Glomerular endothelial cell (primary cell): Measurements from ENCODE around the gene FZR1. TPM values are rescaled to one million over a fixed set of nuclear protein-coding genes. Genes with fewer than 3 reads are reported as not detected.

Experiments
- DNase-seq: peaks from one replicate; pipeline ENCODE4 v3.0.0-alpha.2; 2011; ENCODE audit warnings: low read depth, low spot score; ENCODE audit errors: extremely low read depth
- total RNA-seq: library from RNA; depleted of rRNA; stranded (reverse); fragments of >200 nt; gene quantifications from 2 replicates; pipeline ENCODE4 v1.2.3, GENCODE V29; 2015

The FZR1 gene
- total RNA-seq = 32.8 and 43.9 TPM in 2 replicates

DNA sequence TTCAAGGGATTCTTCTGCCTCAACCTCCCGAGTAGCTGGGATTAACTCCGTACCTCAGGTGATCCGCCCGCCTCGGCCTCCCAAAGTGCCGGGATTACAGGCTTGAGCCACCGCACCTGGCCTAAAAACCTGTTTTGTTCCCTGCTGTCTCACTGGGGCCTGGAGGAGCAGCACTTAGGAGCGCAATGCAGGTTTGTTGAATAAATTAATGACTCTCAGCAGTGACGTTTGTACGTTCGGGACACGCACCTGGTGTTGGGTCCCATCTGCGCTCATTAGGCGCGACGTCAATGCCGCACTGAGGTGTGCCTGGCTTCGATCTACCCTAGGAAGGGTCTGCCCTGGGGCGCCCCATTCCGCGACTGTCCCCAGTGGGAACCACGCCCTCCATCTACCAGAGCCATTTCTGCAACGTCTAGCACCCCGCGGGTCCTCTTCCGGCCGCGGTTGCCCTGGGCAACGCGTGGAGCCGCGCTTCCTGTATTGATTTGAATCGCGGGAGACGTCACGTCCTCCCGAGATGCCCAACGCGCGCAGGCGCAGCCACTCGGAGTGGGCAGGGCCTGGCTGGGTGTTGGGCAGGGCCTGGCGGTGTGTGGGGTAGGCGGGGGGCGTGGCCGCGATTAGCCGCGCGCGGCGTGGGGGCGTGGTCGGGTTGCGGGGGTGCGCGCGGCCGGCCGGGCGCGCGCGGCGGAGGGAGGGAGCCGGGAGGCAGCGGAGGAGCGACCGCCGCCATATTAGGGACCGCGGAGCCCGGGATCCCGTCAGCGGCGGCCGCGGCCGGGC is at the start of gene FZR1:
Gene FZR1, plus strand, starts transcription at position 714 of the 786 bp plus-strand sequence. CDS start 16,679 bp downstream, outside the sequence.
- DNase-seq = peak; percentile 65

DNA sequence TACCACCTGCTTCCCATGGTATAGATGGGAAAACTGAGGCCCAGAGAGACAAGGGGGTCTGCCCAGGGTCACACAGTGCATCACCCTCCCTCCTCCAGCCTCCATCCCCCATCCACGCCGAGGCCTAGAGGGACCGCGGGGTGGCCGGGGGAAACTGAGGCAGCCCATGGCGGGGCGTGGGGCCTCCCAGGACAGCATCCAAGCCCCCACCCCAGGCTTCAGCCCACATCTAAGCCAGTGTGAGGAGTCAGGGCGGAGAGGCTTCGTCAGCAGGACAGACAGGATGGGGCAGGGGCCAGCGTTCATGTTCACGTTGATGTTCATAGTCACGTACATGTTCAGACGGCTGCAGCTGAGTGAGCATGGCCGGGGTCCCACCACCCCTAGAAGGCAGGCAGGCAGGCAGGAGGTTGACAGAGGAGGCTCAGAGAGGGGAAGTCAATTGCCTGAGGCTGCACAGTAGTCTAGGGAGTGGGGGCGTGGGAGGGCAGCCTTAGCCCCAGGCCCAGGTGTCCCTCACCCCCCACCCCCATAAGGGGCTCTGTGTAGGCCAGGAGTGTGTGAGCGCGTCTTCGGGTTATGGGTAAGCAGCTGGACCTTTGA is 49.1 kb upstream of the FZR1 start:
- DNase-seq = no peak

DNA sequence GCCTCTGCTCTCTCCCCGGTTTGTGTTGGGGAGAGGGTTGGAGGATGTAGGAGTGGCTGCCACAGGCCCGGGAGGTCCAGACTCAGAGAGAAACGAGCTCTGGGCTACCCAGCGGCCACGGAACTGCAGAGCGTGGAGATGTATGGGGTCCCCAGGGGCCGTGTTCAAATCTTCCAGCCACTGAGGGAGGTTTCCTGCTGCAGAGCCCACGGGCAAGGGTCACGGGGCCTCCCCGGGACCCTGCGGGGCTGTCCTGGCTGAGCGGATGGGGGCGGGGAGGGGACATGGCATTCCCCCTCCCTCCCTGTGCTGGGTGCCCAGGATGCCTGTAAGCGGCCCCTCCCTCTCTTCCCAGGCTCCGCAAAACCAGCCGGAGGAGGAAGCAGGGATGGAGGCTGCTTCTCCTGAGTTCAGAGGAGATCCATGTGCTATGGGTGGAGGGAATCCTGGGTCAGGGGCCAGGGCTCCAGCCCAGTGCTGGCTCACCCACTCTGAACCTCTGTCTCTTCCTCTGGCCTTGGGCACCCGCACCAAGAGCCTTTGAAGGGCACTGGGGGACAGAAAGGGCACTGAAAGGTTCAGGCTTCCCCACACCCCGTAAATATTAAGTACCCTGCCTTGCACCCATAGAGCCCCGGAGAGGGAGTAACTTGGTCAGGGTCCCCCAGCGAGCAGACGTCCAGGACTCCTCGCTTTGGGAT is 48.4 kb upstream of the FZR1 start:
- no peak for DNase-seq

DNA sequence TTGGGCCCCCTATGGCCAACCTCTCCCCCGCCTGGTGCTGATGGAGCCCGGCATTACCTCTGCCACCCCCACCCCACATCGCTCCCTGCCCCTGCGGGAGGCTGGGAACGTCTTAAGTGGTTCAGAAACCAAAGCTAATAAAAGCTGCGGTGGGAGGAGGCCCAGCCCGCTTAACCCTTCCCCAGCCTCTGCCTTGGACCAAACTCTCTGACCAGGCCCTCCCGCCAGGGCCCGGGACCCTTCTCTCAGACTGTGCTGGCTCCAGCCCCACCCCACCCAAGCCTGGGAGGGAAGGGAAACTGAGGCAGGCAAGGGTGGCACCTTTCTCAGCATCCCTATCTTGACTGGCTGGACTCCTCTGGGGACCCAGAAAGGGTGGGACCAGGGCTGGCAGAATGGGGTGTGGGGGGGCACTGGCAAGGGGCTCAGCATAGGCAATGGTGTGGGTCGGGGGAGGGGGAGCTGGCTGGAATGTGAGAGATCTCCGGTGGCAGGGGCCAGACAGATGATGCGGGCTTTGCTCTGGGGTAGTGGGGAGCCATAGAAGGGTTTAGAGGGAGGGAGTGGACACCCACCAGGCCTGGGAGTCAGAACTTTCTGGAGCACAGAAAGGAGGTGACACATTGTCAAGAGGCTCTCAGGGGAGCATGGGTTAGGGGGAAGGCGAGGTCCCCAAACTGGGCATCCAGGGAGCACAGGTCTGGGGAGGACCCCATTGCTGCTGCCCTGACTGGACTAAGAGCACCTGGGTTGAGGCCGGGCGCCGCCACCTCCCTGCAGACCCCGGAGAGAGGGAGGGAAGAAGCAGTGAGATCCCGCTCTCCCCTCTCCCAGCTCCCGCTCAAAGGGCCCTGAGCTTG is 47.7 kb upstream of the FZR1 start:
- no peak for DNase-seq

DNA sequence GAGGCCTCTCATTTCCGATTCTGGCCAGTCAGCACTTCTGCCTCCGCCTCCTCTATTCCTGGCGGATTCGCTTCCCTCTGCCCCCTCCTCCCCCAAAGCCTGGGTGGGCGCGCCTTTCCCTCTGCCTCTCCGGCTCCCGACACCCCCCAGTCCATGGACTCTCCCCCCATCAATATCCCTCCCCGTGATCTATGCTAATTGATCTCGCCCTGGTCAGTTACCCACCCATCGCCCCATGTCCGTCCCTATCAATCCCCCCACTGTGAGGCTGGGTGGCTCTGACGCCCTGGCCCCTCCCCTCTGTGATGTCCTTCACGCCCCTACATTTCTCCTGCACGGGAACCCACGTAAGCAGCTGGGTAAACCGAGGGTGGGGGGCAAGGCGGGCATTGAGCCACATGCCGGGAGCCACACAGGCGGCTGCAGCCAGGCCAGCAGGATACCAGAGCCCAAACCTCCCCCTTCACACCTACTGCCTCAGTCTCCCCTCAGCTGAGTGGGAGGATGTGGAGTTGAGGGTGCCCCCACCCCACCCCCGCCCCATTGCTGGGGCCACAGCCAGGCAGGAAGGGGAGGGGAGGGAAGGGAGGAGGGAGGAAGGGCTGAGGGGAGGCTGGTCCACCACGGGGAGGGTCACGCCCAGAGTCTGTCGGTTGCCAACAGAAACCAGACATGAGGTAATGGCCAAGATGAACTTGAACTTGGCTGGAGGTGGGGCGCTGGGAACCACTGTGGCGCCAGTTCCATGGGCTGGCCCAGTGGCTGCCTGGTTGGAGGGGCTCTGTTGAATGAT is 46.8 kb upstream of the FZR1 start:
- no peak for DNase-seq

DNA sequence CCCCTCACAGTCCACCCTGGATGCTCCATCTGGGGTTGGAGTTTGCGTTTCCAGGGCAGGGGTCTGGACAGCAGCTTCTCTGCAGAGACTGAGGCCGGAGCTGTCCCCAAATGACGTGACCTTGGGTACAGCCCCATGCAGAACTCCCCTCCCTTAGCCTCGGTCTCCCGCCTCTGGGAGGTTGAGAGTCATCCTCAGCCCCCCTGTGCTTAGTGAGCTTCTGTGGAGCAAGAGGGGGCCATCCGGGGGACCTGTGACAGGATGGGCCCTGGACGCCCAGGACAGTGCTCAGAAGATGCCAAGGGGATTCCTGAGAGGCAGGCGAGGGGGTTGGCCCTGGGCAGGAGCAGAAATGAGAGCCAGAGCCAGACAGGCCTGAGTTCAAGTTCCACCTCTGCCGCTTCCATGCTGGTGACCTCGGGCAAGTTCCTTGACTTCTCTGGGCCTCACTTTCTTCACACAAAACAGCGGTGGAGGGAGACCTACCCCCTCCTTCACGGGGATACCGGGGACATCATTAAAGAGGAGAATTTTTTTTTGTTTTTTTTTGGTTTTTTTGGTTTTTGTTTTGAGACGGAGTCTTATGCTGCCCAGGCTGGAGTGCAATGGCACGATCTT is 46.0 kb upstream of the FZR1 start:
- no peak for DNase-seq

DNA sequence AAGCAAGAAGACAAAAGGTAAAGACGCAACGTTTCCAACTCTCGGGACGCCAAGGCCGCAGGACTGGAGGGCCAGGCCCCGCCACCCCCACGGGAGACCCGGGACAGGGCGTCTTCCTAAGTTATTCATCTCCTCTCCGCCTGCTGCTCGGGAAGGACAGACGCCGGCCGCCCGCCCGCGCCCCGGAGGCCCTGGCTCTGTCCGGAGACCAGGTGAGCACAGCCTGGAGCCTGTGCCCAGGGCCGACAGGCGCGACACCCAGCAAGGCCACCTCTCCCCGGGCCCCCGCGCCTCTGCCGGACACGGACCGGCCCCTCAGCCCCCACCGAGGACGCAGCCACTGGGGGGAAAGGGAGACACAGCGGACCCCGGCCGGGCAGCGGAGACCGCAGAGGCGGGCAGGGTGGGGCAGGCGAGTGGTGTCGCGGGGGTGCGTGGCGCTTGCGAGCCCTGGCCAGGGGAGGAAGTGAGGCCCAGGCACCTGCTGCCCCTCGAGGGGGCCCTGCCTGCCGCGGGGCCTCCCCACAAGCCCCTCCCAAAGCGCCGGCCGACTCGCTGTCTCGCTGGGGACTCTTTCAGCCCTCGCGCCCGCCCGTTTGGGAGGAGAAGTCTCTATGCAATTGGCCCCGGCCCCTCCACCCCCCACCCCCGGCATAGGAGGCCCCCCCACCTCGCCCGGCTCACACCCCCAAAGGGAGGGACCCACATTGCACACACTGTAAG is 43.0 kb upstream of the FZR1 start:
- DNase-seq = no peak

DNA sequence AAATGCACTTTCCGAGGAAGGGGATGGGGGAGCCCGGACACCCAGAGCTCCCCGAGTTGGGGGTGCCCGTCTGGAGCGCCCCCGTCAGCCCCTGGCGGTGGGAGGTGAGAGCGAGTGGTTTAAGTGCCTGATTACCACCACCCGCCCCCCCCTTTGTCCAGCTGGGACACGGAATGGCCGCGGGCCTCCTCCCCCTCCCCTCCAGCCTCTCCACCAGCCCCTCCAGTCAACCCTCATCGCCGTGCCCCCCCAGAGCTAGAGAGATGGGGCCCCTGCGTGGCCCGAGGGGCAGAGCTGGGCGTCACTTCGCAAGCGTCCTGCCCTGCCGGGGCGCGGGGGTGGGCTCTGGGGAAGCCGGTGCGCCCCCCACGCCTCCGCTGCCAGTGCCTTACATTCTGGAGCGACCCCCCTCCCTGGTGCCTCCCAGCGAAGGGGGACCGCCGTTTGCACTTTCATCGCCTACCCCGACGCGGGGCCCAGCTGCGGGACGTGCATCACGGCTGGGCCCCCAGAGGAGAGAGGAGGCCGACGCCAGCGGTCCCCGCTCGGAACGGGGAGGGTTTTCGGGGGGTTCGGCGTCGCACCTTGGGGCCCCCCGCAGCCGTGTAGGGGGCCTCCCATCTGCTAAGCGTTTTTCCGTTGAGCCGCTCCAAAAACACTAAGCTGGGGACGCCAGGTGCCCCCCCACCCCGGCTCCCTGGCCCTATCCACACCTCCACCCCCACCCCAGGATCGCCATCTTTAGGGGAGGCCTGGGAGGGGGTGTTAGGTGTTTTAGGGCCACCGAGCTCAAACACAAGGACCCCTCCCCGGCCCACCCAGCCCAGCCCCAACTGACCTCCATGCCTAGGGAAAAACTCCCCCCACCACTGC is 42.2 kb upstream of the FZR1 start:
- no peak for DNase-seq

DNA sequence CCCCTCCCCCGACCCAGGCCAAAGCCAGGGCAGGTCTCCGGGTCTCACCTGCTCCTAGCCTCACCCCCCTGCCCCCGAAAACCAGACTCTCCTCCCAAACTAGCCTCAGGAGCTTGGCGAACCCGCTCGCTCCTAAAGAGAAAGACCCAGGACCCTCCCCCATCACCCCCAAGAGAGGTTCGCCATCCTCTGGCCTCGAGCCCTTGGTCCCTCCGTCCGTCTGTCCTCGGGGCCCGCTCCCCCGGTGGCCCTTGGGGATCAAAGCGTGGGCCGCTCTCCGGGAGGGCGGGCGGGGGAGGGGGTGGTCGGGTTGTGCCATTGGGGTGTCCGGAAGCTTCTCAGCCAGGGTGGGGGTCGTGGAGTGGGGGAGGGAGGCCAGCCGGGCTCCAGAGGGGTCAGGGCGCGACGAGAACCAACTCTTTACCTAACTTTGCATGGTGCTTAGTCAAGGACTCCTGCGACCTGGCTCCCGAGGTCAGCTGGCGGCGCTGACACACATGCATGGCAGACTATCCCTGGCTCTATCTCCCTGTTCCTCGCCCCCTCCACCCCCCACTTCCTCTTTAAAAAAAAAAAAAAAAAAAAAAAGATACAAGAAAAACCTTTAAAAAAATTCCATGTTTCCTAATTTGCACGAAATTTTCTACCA is 41.4 kb upstream of the FZR1 start:
- DNase-seq = no peak

DNA sequence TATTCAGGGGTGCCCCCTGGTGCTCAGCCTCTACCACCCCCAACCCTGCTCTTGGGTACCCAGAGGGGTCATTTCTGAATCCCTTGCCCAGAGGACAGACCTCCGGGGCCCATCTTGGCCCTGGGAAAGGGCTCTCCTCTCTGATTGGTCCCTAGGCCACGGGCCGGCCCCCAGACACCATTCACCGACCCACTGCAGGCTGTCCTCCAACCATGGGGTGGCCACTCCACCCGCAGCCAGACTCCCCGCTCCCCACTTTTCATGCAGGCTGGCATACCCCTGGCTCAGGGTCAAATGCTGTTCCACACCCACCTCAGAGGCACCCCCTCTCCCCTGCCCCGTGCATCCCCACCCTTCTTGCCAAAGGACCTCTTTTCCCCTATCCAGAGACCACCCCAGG is 40.6 kb upstream of the FZR1 start:
- DNase-seq = no peak

DNA sequence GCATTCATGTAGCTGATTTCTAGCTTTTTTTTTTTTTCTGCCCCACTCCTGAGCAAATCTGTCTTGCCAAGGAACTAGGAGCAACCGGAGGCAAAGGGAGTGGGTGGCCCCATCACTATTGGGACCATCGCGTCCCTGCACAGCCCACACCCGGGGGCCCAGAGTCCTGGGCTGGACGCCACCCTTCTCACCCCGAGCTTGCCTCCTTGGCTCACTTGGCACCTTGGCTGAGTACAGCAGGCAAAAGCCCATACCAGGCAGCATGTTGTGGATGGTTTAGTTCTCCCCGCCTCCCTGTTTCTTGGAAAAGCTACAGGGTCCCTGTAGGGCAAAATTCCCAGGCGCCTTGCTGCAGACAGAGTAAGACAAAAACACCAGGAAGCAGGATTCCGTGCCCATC is 39.5 kb upstream of the FZR1 start:
- no peak for DNase-seq

DNA sequence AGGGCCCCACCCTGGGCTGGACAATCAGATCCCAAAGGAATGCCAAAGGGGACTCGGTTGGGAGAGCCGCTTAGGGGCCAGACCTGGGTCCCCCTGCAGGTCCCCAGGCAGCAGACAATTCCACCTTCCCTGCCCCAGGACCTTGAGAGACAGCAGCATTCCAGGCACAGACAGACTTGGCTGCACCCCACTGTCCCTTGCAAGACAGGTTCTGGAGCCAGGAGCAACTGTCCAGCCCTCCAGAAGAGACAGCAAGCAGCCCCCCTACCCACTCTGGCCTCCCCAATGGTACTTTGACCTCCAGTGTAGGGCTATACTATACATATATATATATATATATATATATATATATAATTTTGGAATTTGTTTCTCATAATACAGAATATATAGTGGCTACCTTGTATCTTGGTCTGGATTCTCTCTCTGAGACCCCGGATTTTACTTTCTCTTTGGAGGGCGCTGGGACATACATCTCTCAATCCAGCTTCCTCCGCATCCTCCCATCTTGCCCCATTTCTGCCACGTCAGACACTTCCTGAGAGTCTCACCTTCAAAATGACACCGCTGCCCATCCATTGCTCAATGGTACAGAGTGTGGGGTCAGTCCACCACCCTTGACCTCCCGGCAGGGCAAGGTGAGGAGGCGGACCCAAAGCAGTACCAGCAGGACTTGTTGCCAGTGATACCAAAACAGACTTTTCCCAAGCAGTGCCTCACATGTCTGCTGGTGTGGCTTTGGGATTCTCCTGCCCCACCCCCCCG is 38.5 kb upstream of the FZR1 start:
- no peak for DNase-seq

DNA sequence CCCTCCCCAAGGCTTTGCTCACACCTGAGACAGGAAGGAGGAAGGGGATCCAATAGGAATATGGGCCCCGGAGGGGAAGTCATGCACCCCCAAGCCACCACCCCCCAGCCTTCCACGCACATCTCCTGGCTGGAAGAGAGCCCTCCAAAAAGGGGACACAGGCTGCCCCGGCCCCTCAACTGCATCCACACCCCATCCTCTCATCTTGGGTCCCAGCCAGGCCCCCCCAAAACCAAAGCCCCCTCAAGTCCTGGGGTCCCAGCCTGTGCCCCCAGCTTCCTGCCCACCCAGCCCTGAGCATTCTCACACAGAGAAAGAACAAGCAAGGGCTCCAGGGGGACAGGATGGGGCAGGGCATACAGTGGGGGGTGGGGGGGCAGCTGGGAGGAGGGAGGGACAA is 37.9 kb upstream of the FZR1 start:
- no peak for DNase-seq

DNA sequence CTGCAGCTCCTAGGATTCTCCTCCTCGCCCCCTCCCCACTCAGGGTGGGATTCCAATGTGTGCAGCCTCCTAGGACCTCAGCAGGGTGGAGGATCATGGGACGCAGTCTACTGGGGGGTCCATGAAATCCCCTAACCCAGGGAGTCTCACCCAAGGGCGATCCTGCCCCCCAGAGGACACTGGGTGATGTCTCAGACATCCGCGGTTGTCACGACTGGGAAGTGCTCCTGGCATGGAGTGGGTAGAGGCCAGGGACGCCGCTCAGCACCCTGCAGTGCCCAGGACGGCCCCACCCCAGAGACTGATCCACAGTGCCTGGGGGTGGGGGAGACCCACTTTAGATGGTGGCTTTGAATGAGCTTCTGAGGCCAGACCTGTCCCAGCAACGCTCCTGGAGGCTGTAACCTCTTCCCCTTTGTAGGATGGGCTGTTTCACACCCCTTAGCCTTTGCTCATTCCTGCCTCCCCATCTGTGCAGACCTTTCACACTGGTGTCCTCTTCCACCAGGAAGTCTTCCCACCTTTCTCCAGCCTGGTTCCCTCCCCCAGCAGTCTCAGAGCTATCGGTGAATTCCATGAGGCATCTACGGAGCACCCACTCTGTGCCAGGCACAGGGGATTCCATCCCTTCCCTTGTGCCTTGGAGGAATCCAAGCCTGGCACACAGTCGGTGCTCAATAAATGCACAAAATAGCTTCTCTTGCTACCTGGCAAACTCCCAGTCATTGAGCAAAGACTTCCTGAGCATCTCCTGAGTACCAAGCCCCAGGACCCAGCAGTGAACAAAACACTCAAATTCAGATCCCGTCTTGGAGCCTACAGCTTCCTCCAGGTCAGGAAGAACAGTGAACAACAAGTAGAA is 36.2 kb upstream of the FZR1 start:
- DNase-seq = no peak

DNA sequence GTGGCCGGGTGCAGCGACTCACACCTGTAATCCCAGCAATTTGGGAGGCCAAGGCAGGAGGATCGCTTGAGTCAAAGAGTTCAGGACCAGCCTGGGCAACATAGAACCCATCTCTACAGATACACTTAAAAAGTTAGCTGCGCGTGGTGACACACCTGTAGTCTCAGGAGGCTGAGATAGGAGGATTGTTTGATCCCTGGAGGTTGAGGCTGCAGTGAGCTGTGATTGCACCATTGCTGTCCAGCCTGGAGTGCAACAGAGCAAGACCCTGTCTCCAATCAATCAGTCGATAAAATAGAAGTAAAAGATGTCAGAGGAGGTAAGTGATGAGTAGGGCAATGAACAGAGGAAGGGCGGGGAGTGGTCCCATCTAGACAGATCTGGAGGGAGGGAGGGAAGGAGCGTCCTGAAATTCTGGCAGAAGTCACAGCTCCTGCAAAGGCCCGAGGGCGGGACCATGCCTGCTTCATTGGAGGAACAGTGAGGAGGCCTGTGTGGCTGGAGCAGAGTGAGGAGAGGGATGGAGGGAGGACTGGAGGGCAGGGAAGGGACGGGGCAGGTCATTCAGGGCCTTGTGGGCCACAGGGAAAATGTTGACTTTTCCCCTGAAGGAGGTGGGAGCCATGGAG is 35.5 kb upstream of the FZR1 start:
- DNase-seq = no peak
